Left renal pelvis (tissue), 4 donors: ENCODE results near the gene PPP3R1. TPM values are rescaled to one million over a fixed set of nuclear protein-coding genes. Genes with fewer than 3 reads are reported as not detected.

ENCODE experiments used
- DNase-seq, 4 donors: peaks; one replicate each; pipeline ENCODE4 v3.0.0-alpha.2; 2013; ENCODE audit warnings: low read depth in 4 of 4, low spot score in 3 of 4
- polyA plus RNA-seq, 4 donors: library from polyadenylated mRNA; unstranded; fragments of 120-200 nt; gene quantifications; one replicate each; pipeline ENCODE4 v1.2.1, GENCODE V29; 2013; ENCODE audit not compliant: insufficient read length in 4 of 4

Gene PPP3R1
- polyA plus RNA-seq = 10 to 100 TPM; 55.7 to 76.1 (median 71.3) TPM

GRCh38 chr2:68252400-68253218 is at the start of gene PPP3R1:
Gene PPP3R1, minus strand, starts transcription at chr2:68252532. Its CDS starts 405 bp downstream, at chr2:68252127.
- peak; percentile 86 to 90 (median 90) for DNase-seq

- DNase-seq = no peak
Measured at GRCh38 chr2:68295516-68295915, 43.2 kb upstream of the PPP3R1 start.

GRCh38 chr2:68294913-68295312 is 42.6 kb upstream of the PPP3R1 start:
- DNase-seq = no peak

- no peak for DNase-seq
Measured at GRCh38 chr2:68294187-68294586, 41.9 kb upstream of the PPP3R1 start.

- DNase-seq = no peak
Measured at GRCh38 chr2:68293755-68294154, 41.4 kb upstream of the PPP3R1 start.

- no peak for DNase-seq
Measured at GRCh38 chr2:68293024-68293423, 40.7 kb upstream of the PPP3R1 start.

- DNase-seq = no peak
Measured at GRCh38 chr2:68292108-68292710, 39.9 kb upstream of the PPP3R1 start.

GRCh38 chr2:68291314-68291713 is 39.0 kb upstream of the PPP3R1 start:
- no peak for DNase-seq

GRCh38 chr2:68290901-68291300 is 38.6 kb upstream of the PPP3R1 start:
- no peak for DNase-seq

GRCh38 chr2:68287580-68288441 is 35.5 kb upstream of the PPP3R1 start:
- no peak for DNase-seq

- DNase-seq = no peak
Measured at GRCh38 chr2:68284896-68285295, 32.6 kb upstream of the PPP3R1 start.

GRCh38 chr2:68283419-68283812 is 31.1 kb upstream of the PPP3R1 start:
- DNase-seq = no peak

- no peak for DNase-seq
Measured at GRCh38 chr2:68282811-68283418, 30.6 kb upstream of the PPP3R1 start.

- DNase-seq = peak in 3 of 4 donors; percentile 36 to 52 (median 39)
Measured at GRCh38 chr2:68280796-68281195, 28.5 kb upstream of the PPP3R1 start.

GRCh38 chr2:68280348-68280747 is 28.0 kb upstream of the PPP3R1 start:
- DNase-seq = no peak

GRCh38 chr2:68279691-68280090 is 27.4 kb upstream of the PPP3R1 start:
- DNase-seq = no peak

- DNase-seq = no peak
Measured at GRCh38 chr2:68278169-68278568, 25.8 kb upstream of the PPP3R1 start.

GRCh38 chr2:68274022-68274421 is 21.7 kb upstream of the PPP3R1 start:
- DNase-seq = no peak

- DNase-seq = no peak
Measured at GRCh38 chr2:68272246-68272994, 20.1 kb upstream of the PPP3R1 start.

- DNase-seq = no peak
Measured at GRCh38 chr2:68266655-68267054, 14.3 kb upstream of the PPP3R1 start.
